ENCODE measurements around the gene FRY.

The FRY gene

GRCh38 chr13:32025730-32026129, 5.8 kb upstream of the FRY start:
- H3K4me2 ChIP-seq (ENCODE audit: low read length), result no peak overlapping the region
- H3K4me3 ChIP-seq (ENCODE audit: low read depth, low read length), result no peak overlapping the region
- H3K27me3 ChIP-seq (ENCODE audit: control insufficient read depth, insufficient read depth, low read length), result no peaks in the 10 kb centered on the region
- no peaks in the 10 kb centered on the region for H3K79me2 ChIP-seq
- H3K4me1 ChIP-seq, result no peaks in the 10 kb centered on the region
- no peaks in the 10 kb centered on the region for H3K9me3 ChIP-seq (ENCODE audit: control insufficient read depth, low read length)
- TF ChIP-seq CTCF (IDR thresholded peaks at IDR 0.05), result no peak
- H3K9ac ChIP-seq, result no peak overlapping the region
- no peaks in the 10 kb centered on the region for H3K36me3 ChIP-seq (ENCODE audit: control insufficient read depth, insufficient read depth, low read length)
- H2AFZ ChIP-seq, result no peak overlapping the region
- no peak overlapping the region for H3K27ac ChIP-seq

GRCh38 chr13:32026623-32027022, 5.0 kb upstream of the FRY start:
- Histone ChIP-seq H3K4me1 (no peaks in the 10 kb centered on the region), H3K27ac (no peak overlapping the region), H3K9ac (no peak overlapping the region), H2AFZ (no peak overlapping the region), H3K36me3 (ENCODE audit: control insufficient read depth, insufficient read depth, low read length) (no peaks in the 10 kb centered on the region), H3K4me3 (ENCODE audit: low read depth, low read length) (no peak overlapping the region), H3K79me2 (no peaks in the 10 kb centered on the region), H3K27me3 (ENCODE audit: control insufficient read depth, insufficient read depth, low read length) (no peaks in the 10 kb centered on the region), H3K4me2 (ENCODE audit: low read length) (no peak overlapping the region), H3K9me3 (ENCODE audit: control insufficient read depth, low read length) (no peaks in the 10 kb centered on the region)
- TF ChIP-seq CTCF (IDR thresholded peaks at IDR 0.05), result no peak

- Histone ChIP-seq H3K79me2 (no peaks in the 10 kb centered on the region), H3K4me1 (no peaks in the 10 kb centered on the region), H3K4me2 (ENCODE audit: low read length) (no peak overlapping the region), H3K27me3 (ENCODE audit: control insufficient read depth, insufficient read depth, low read length) (no peaks in the 10 kb centered on the region), H3K36me3 (ENCODE audit: control insufficient read depth, insufficient read depth, low read length) (no peaks in the 10 kb centered on the region), H3K27ac (no peak overlapping the region), H2AFZ (no peak overlapping the region), H3K9ac (no peak overlapping the region), H3K4me3 (ENCODE audit: low read depth, low read length) (no peak overlapping the region), H3K9me3 (ENCODE audit: control insufficient read depth, low read length) (no peaks in the 10 kb centered on the region)
- no peak for TF ChIP-seq CTCF (IDR thresholded peaks at IDR 0.05)
These were observed 2.9 kb upstream of the FRY start for GRCh38 chr13:32028711-32029110.

GRCh38 chr13:32029684-32030083, 1.9 kb upstream of the FRY start:
- Histone ChIP-seq H3K9me3 (ENCODE audit: control insufficient read depth, low read length) (no peaks in the 10 kb centered on the region), H3K4me3 (ENCODE audit: low read depth, low read length) (no peak overlapping the region), H3K36me3 (ENCODE audit: control insufficient read depth, insufficient read depth, low read length) (no peaks in the 10 kb centered on the region), H2AFZ (no peak overlapping the region), H3K4me2 (ENCODE audit: low read length) (no peak overlapping the region), H3K79me2 (no peaks in the 10 kb centered on the region), H3K4me1 (no peaks in the 10 kb centered on the region), H3K27ac (no peak overlapping the region), H3K9ac (no peak overlapping the region), H3K27me3 (ENCODE audit: control insufficient read depth, insufficient read depth, low read length) (no peaks in the 10 kb centered on the region)
- no peak for TF ChIP-seq CTCF (IDR thresholded peaks at IDR 0.05)

GRCh38 chr13:32031815-32032370, 319 bp downstream of the FRY start:
- no peak overlapping the region for H3K9ac ChIP-seq
- H2AFZ ChIP-seq, result peak overlapping the region; percentile 84
- H3K27ac ChIP-seq, result peak overlapping the region; percentile 79
- H3K9me3 ChIP-seq (ENCODE audit: control insufficient read depth, low read length), result no peaks in the 10 kb centered on the region
- no peak for TF ChIP-seq CTCF (IDR thresholded peaks at IDR 0.05)
- H3K4me1 ChIP-seq, result no peaks in the 10 kb centered on the region
- H3K36me3 ChIP-seq (ENCODE audit: control insufficient read depth, insufficient read depth, low read length), result no peaks in the 10 kb centered on the region
- no peaks in the 10 kb centered on the region for H3K79me2 ChIP-seq
- H3K4me2 ChIP-seq (ENCODE audit: low read length), result peak overlapping the region; percentile 93
- peak overlapping the region; percentile 66 for H3K4me3 ChIP-seq (ENCODE audit: low read depth, low read length)
- no peaks in the 10 kb centered on the region for H3K27me3 ChIP-seq (ENCODE audit: control insufficient read depth, insufficient read depth, low read length)

Measured in parathyroid adenoma (tissue), 2 donors.